ENCODE results near the gene RBAK. TPM values are rescaled to one million over a fixed set of nuclear protein-coding genes. Genes with fewer than 3 reads are reported as not detected.
"Not testable (repeated sequence)": the region's sequence is repeated elsewhere in the genome, so short reads cannot be mapped to it uniquely, and the experiment has no call there.

RBAK gene
- total RNA-seq, 4 donors from 2014 or later: 9.6 to 16.9 (median 12.3) TPM

DNA sequence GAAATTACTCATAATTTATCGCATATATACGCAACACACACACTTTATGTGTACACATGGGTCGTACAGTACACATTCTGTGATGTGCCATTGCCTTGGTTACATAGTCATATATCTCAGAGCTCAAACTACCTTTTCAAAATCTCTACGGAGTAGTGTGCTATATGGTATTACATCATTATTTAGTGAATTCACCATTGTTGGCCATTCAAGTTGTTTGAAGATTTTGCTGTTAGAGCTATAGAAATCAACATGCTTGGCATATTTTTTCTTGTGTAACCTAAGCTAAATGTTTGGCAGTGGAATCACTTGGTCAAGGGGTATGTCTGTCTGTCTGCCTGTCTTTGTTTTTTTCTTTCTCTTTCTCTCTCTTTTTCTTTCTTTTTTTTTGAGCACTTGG lies 44.7 kb upstream of the RBAK start:
- Histone ChIP-seq H3K4me1 (no peaks in the 10 kb centered on the region), H3K27ac (no peak overlapping the region), H3K9me3 (no peaks in the 10 kb centered on the region), H3K4me3 (no peak overlapping the region), H3K36me3 (peaks cover 0 to 84% of the 10 kb centered on the region in 2 donors), H3K27me3 (no peaks in the 10 kb centered on the region)
- TF ChIP-seq EP300 (IDR thresholded peaks at IDR 0.05) (no peak), POLR2AphosphoS5 (IDR thresholded peaks at IDR 0.05) (no peak), POLR2A (IDR thresholded peaks at IDR 0.05) (no peak)
- TF ChIP-seq, protein P1, sequence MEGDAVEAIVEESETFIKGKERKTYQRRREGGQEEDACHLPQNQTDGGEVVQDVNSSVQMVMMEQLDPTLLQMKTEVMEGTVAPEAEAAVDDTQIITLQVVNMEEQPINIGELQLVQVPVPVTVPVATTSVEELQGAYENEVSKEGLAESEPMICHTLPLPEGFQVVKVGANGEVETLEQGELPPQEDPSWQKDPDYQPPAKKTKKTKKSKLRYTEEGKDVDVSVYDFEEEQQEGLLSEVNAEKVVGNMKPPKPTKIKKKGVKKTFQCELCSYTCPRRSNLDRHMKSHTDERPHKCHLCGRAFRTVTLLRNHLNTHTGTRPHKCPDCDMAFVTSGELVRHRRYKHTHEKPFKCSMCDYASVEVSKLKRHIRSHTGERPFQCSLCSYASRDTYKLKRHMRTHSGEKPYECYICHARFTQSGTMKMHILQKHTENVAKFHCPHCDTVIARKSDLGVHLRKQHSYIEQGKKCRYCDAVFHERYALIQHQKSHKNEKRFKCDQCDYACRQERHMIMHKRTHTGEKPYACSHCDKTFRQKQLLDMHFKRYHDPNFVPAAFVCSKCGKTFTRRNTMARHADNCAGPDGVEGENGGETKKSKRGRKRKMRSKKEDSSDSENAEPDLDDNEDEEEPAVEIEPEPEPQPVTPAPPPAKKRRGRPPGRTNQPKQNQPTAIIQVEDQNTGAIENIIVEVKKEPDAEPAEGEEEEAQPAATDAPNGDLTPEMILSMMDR (IDR thresholded peaks at IDR 0.05): no peak
- 74 to 86% methylated on average over 4 of the region's 4 CpGs for WGBS, 2 donors (ENCODE audit: low coverage in 1 of 2)
- ATAC-seq: no peak

GRCh38 chr7:5001911-5002310 lies 43.7 kb upstream of the RBAK start:
- Histone ChIP-seq H3K27me3 (no peaks in the 10 kb centered on the region), H3K4me3 (no peak overlapping the region), H3K27ac (no peak overlapping the region), H3K36me3 (peaks cover 0 to 79% of the 10 kb centered on the region in 2 donors), H3K4me1 (no peaks in the 10 kb centered on the region), H3K9me3 (no peaks in the 10 kb centered on the region)
- TF ChIP-seq POLR2A (IDR thresholded peaks at IDR 0.05) (no peak), POLR2AphosphoS5 (IDR thresholded peaks at IDR 0.05) (no peak), EP300 (IDR thresholded peaks at IDR 0.05) (no peak)
- TF ChIP-seq, protein P1 (IDR thresholded peaks at IDR 0.05): no peak
- no peak for ATAC-seq
- WGBS, 2 donors (ENCODE audit: low coverage in 1 of 2): 95 to 100% methylated on average over 2 to 5 of the region's 5 CpGs

DNA sequence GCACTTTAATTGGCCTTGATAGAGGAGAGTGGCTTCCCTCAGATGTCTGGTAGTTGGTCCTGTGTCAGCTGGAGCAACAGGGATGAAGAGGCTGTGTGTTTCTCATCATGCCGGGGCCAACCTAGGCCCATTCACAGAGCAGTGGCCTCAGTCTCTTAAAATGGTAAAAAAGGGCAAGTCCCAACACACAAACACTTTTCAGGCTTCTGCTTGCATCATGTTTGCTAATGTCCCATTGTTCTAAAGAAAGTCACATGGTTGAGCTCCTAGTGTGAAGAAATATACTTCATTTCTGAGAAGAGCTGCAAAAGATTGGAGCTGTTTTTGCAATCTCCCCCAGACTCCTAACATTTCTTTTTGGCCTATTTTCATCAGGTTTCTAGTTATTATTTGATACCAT lies 40.6 kb upstream of the RBAK start:
- Histone ChIP-seq H3K4me1 (no peaks in the 10 kb centered on the region), H3K27ac (no peak overlapping the region), H3K27me3 (no peaks in the 10 kb centered on the region), H3K36me3 (peaks cover 0 to 62% of the 10 kb centered on the region in 2 donors), H3K9me3 (no peaks in the 10 kb centered on the region), H3K4me3 (no peak overlapping the region)
- no peak for TF ChIP-seq POLR2A (IDR thresholded peaks at IDR 0.05)
- TF ChIP-seq EP300 (IDR thresholded peaks at IDR 0.05): no peak
- TF ChIP-seq POLR2AphosphoS5 (IDR thresholded peaks at IDR 0.05): no peak
- TF ChIP-seq, protein P1 (IDR thresholded peaks at IDR 0.05): no peak
- ATAC-seq: no peak
- WGBS, 2 donors (ENCODE audit: low coverage in 1 of 2): 83% methylated on average over 1 of the region's 1 CpG; no CpG with 5 or more reads in 1 of the 2 donors

GRCh38 chr7:5012985-5013384 lies 32.7 kb upstream of the RBAK start:
- no peak overlapping the region for H3K27ac ChIP-seq
- H3K4me3 ChIP-seq: no peak overlapping the region
- peaks cover 0 to 40% of the 10 kb centered on the region in 2 donors for H3K36me3 ChIP-seq
- H3K9me3 ChIP-seq: no peaks in the 10 kb centered on the region
- ATAC-seq: no peak
- TF ChIP-seq POLR2A (IDR thresholded peaks at IDR 0.05) (no peak), POLR2AphosphoS5 (IDR thresholded peaks at IDR 0.05) (no peak), EP300 (IDR thresholded peaks at IDR 0.05) (no peak)
- TF ChIP-seq, protein P1 (IDR thresholded peaks at IDR 0.05): no peak
- H3K4me1 ChIP-seq: no peaks in the 10 kb centered on the region
- WGBS, 2 donors (ENCODE audit: low coverage in 1 of 2): no CpG with 5 or more reads among the region's 7 CpGs
- H3K27me3 ChIP-seq: no peaks in the 10 kb centered on the region

DNA sequence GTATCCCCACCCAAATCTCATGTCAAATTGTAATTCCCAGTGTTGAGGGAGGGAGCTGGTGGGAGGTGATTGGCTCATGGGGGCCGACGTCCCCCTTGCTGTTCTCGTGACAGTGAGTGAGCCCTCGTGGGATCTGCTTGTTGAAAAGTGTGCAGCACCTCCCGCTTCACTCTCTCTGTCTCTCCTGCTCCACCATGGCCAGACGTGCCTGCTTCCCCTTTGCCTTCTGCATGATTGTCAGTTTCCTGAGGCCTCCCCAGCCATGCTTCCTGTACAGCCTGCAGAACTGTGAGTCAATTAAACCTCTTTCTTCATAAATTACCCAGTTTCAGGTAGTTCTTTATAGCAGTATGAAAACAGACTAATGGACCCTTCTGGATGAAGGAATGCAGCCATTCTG lies 29.7 kb upstream of the RBAK start:
- not testable (repeated sequence) for H3K4me1 ChIP-seq, H3K27me3 ChIP-seq, H3K27ac ChIP-seq, H3K4me3 ChIP-seq, ATAC-seq, H3K9me3 ChIP-seq
- 67 to 79% methylated on average over 1 to 3 of the region's 6 CpGs for WGBS, 2 donors (ENCODE audit: low coverage in 1 of 2)
- peaks cover 0 to 44% of the 10 kb centered on the region in 2 donors for H3K36me3 ChIP-seq

- not testable (repeated sequence) for H3K27me3 ChIP-seq, H3K27ac ChIP-seq, H3K4me1 ChIP-seq, ATAC-seq, H3K9me3 ChIP-seq, H3K4me3 ChIP-seq
- WGBS, 2 donors (ENCODE audit: low coverage in 1 of 2): 40 to 83% methylated on average over 1 to 4 of the region's 12 CpGs
- peaks cover 0 to 37% of the 10 kb centered on the region in 2 donors for H3K36me3 ChIP-seq
Measured at GRCh38 chr7:5017626-5018025, 28.0 kb upstream of the RBAK start.

Data from gastroesophageal sphincter (tissue), 4 donors.